Transverse colon (tissue), 4 donors: ENCODE data around the gene GPX2. TPM values are rescaled to one million over a fixed set of nuclear protein-coding genes. Genes with fewer than 3 reads are reported as not detected.

Source experiments
- DNase-seq: peaks from one replicate; pipeline ENCODE4 v3.0.0-alpha.2; 2019
- H3K27ac ChIP-seq, 4 donors: fragments of 200-600 bp; sonication (generic); 2 replicates each; pipeline ENCODE4 v1.5.1; 2016 to 2018; ENCODE audit warnings: inconsistent platforms in 4 of 4
- H3K27me3 ChIP-seq: fragments of 200-600 bp; sonication (generic); 2 replicates; pipeline ENCODE4 v1.5.1; 2017; ENCODE audit warnings: inconsistent platforms
- H3K36me3 ChIP-seq, 4 donors: fragments of 200-600 bp; sonication (generic); 2 replicates each; pipeline ENCODE4 v1.5.1; 2017 to 2019; ENCODE audit warnings: inconsistent platforms in 4 of 4
- H3K4me1 ChIP-seq, 4 donors: fragments of 200-600 bp; sonication (generic); 2 replicates each; pipeline ENCODE4 v1.5.1; 2017 to 2020; ENCODE audit warnings: inconsistent platforms in 4 of 4
- H3K4me3 ChIP-seq, 4 donors: fragments of 200-600 bp; sonication (generic); 1 replicate in 1 of 4; 2 replicates in 3 of 4; pipeline versions ENCODE4 v1.5.1 to v1.6.1; 2017 to 2019; ENCODE audit warnings: inconsistent platforms in 4 of 4
- H3K9me3 ChIP-seq, 2 donors: fragments of 200-600 bp; sonication (generic); 2 replicates each; pipeline ENCODE4 v1.5.1; 2017 to 2019; ENCODE audit warnings: inconsistent platforms in 2 of 2
- EP300 ChIP-seq: sonication (generic); formaldehyde crosslinking; IDR thresholded peaks from one replicate; pipeline ENCODE4 v1.6.1; 2017; ENCODE audit warnings: antibody characterized with exemption, low read depth
- POLR2A ChIP-seq: fragments of 450-650 bp; IDR thresholded peaks from one replicate; pipeline ENCODE4 v1.6.1; 2016; ENCODE audit warnings: antibody characterized with exemption, mild to moderate bottlenecking, moderate library complexity
- POLR2AphosphoS5 ChIP-seq, 3 donors: sonication (generic); formaldehyde crosslinking; IDR thresholded peaks; one replicate each; pipeline ENCODE4 v1.6.1; 2016; ENCODE audit warnings: antibody characterized with exemption in 3 of 3
- WGBS, 2 donors: methylation state at CpG; one replicate each; pipeline ENCODE4 v1.1.5; 2018; ENCODE audit warnings: low coverage in 1 of 2; 5-methylcytosine and 5-hydroxymethylcytosine counted together
- in situ Hi-C, 4 donors: fragments of 200-750 bp; cut with MboI; loops; one replicate each; pipeline versions ENCODE4 v1.15.0 to v1.15.1; 2017; ENCODE audit warnings: low sequenced_read_pairs in 3 of 4, low pct_ligation_motif_present in 1 of 4, low pct_unique_long_range_greater_than_20kb in 1 of 4
- intact Hi-C: fragments of 100-400 bp; cut with DNase I; formaldehyde crosslinking; loops from one replicate; pipeline ENCODE4 v1.15.1; 2023; ENCODE audit warnings: low total_unique reads
- total RNA-seq, 4 donors: library from RNA; depleted of rRNA; stranded (reverse); fragments of >200 nt; gene quantifications; one replicate each; pipeline ENCODE4 v1.1.0, GENCODE V29; 2016
- TF ChIP-seq, protein P1 (sequence below), 5 experiments: fragments of 200-600 bp in 3 of 5; fragments of 450-650 bp in 2 of 5; sonication (generic) in 3 of 5; IDR thresholded peaks; 1 replicate in 2 of 5; 2 replicates in 3 of 5; pipeline ENCODE4 v1.5.1; 2016 to 2017; ENCODE audit warnings: antibody characterized with exemption in 5 of 5, inconsistent platforms in 3 of 5, mild to moderate bottlenecking in 2 of 5, moderate library complexity in 1 of 5

GPX2 gene
- total RNA-seq, 4 donors from 2014 or later = 7.9 to 292 (median 204) TPM

DNA sequence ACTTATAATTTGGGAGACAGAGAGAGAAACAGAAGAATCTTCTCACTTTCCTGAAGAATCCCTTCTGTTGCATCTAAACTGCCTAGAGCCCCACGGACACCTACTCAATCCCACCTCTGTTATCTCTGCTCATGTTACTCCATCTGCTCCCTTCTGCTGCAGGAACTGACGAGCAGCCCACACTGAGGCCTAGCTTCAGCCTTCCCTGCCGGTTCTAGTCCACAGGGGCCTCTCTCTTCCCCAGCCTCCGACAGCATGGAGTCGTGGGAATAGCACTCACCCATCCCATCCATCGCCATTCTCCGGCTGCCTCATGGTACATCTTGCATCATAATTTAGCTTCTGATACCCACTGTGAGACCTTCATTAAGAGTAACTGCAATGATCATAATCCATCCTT, 25.6 kb upstream of the GPX2 start:
- intact Hi-C loops = no loop called here
- Histone ChIP-seq H3K27ac (no peak overlapping the region), H3K36me3 (no peaks in the 10 kb centered on the region), H3K9me3 (no peaks in the 10 kb centered on the region), H3K4me3 (no peak overlapping the region), H3K4me1 (peaks cover 0 to 31% (median 21%) of the 10 kb centered on the region in 4 donors), H3K27me3 (no peaks in the 10 kb centered on the region)
- 90 to 92% methylated on average over 6 to 7 of the region's 7 CpGs for WGBS, 2 donors
- no peak for TF ChIP-seq POLR2AphosphoS5 (IDR thresholded peaks at IDR 0.05)
- TF ChIP-seq POLR2A = no peak
- no peak for TF ChIP-seq EP300
- TF ChIP-seq, protein P1, sequence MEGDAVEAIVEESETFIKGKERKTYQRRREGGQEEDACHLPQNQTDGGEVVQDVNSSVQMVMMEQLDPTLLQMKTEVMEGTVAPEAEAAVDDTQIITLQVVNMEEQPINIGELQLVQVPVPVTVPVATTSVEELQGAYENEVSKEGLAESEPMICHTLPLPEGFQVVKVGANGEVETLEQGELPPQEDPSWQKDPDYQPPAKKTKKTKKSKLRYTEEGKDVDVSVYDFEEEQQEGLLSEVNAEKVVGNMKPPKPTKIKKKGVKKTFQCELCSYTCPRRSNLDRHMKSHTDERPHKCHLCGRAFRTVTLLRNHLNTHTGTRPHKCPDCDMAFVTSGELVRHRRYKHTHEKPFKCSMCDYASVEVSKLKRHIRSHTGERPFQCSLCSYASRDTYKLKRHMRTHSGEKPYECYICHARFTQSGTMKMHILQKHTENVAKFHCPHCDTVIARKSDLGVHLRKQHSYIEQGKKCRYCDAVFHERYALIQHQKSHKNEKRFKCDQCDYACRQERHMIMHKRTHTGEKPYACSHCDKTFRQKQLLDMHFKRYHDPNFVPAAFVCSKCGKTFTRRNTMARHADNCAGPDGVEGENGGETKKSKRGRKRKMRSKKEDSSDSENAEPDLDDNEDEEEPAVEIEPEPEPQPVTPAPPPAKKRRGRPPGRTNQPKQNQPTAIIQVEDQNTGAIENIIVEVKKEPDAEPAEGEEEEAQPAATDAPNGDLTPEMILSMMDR (IDR thresholded peaks at IDR 0.05) = no peak
- in situ Hi-C loops = no loop called here
- no peak for DNase-seq

DNA sequence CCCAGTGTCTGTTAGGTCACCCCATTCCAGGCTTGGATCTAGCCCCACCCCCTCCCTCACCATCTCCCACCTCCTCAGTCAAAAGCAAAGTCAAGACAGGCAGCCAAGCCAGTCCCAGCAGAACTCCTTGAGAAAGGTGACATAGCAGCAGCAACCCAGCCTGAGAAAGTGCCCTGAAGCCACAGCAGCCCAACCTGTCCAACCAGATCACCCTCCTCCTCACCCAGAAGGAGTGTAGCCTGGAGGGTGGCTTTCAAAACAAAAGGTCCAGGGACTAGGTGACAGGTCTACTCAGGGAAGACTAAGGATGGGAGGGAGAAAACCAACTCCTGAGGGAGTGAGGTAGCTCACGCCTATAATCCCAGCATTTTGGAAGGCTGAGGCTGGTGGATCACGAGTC, 24.4 kb upstream of the GPX2 start:
- 63 to 88% methylated on average over 2 of the region's 2 CpGs for WGBS, 2 donors
- in situ Hi-C loops (no loop called here), intact Hi-C loops (no loop called here)
- Histone ChIP-seq H3K4me3 (no peak overlapping the region), H3K36me3 (no peaks in the 10 kb centered on the region), H3K4me1 (peaks cover 0 to 22% (median 13%) of the 10 kb centered on the region in 4 donors), H3K9me3 (no peaks in the 10 kb centered on the region), H3K27me3 (no peaks in the 10 kb centered on the region), H3K27ac (no peak overlapping the region)
- peak; percentile 32 for DNase-seq
- TF ChIP-seq EP300 (no peak), POLR2AphosphoS5 (IDR thresholded peaks at IDR 0.05) (no peak), POLR2A (no peak)
- TF ChIP-seq, protein P1 (IDR thresholded peaks at IDR 0.05) = no peak

DNA sequence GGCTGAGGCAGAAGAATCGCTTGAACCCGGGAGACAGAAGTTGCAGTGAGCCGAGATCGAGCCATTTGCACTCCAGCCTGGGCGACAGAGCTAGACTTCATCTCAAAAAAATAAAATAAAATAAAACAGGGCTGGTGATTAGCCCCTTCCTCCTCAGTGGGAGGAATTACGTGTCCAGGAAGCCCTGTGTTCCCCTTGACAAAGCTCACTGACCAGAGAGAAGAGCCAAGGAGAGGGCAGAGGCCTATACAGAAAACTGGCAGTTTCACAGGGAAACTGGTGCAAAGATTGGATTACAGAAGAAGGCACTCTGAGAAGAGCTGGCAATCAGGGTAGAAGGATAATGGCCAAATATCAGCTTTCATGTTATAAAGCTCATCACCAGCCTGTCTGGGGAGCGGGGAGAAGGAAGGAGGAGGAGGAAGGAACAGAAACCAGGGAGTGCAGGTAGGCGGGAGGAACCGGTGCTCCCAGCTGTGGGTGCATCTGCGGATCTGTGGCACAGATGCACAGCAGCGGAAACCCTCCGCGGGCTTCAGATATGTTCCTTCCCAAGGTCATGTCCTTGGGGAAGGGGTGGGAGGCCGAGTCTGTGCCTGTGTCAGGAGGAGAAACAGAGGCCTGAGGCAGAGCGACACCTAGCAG, 22.9 kb upstream of the GPX2 start:
- H3K27me3 ChIP-seq = no peaks in the 10 kb centered on the region
- no peak overlapping the region for H3K4me3 ChIP-seq
- H3K36me3 ChIP-seq = no peaks in the 10 kb centered on the region
- TF ChIP-seq POLR2A = no peak
- TF ChIP-seq POLR2AphosphoS5 (IDR thresholded peaks at IDR 0.05) = no peak
- TF ChIP-seq, protein P1 (IDR thresholded peaks at IDR 0.05) = no peak
- no peak for TF ChIP-seq EP300
- DNase-seq = no peak
- 87 to 89% methylated on average over 8 to 15 of the region's 15 CpGs for WGBS, 2 donors
- in situ Hi-C loops (no loop called here), intact Hi-C loops (no loop called here)
- no peaks in the 10 kb centered on the region for H3K9me3 ChIP-seq
- no peak overlapping the region for H3K27ac ChIP-seq
- H3K4me1 ChIP-seq = peaks cover 0 to 11% (median 3%) of the 10 kb centered on the region in 4 donors

DNA sequence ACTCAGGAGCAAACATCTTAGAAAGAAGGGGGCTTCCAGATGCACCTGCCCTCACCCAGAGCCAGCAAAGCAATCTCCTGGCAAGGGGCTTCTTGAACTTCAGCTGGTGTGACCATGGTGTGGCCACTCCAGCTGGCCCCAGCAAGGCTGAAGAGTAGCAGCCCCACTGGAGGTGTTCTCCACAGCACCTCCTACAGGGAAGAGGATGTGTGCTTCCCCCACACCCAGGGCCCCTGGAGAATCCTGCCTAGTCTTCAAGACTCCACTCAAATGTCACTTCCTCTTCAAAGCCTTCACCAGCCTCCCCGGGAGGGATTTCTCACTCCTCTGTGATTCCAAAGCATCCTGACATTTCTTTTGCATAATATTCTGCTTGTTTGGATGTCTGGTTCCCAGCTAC, 21.1 kb upstream of the GPX2 start:
- in situ Hi-C loops = no loop called here
- WGBS, 2 donors = 57 to 74% methylated on average over 1 of the region's 1 CpG

More for the DNA sequence above, 21.1 kb upstream of the GPX2 start:
- no peak for DNase-seq
- TF ChIP-seq, protein P1 (IDR thresholded peaks at IDR 0.05) = no peak
- TF ChIP-seq POLR2A = no peak
- no peak for TF ChIP-seq EP300
- no peak for TF ChIP-seq POLR2AphosphoS5 (IDR thresholded peaks at IDR 0.05)
- no peaks in the 10 kb centered on the region for H3K27me3 ChIP-seq
- no peaks in the 10 kb centered on the region for H3K36me3 ChIP-seq
- no peak overlapping the region for H3K4me3 ChIP-seq
- no peaks in the 10 kb centered on the region for H3K4me1 ChIP-seq
- no peak overlapping the region for H3K27ac ChIP-seq
- intact Hi-C loops = no loop called here
- H3K9me3 ChIP-seq = no peaks in the 10 kb centered on the region
